HG02678 (cell line): ENCODE data around the gene BARX2.
A peak's percentile ranks its signal among the peaks of the same experiment; 100 is the strongest.

ENCODE experiments used
- ATAC-seq: cut with Tn5 transposase; IDR thresholded peaks from one replicate; pipeline ENCODE4 v1.9.1; 2021; ENCODE audit warnings: mild to moderate bottlenecking, moderate library complexity; ENCODE audit not compliant: unreplicated experiment

Gene BARX2

GRCh38 chr11:129396454-129396853 lies 20.8 kb downstream of the BARX2 start:
- ATAC-seq, result no peak

GRCh38 chr11:129402206-129403171 lies 26.8 kb downstream of the BARX2 start:
- no peak for ATAC-seq

- ATAC-seq, result no peak
Measured at GRCh38 chr11:129404731-129405130, 29.1 kb downstream of the BARX2 start.

- ATAC-seq, result no peak
Measured at GRCh38 chr11:129408865-129409444, 33.3 kb downstream of the BARX2 start.

- no peak for ATAC-seq
Measured at GRCh38 chr11:129410395-129410960, 34.8 kb downstream of the BARX2 start.

- ATAC-seq, result no peak
Measured at GRCh38 chr11:129412494-129412893, 36.8 kb downstream of the BARX2 start.

GRCh38 chr11:129414144-129414872 lies 38.7 kb downstream of the BARX2 start:
- ATAC-seq, result no peak

- ATAC-seq, result no peak
Measured at GRCh38 chr11:129416080-129416820, 40.6 kb downstream of the BARX2 start.

- ATAC-seq, result peak; percentile 7
Measured at GRCh38 chr11:129417458-129417857, 41.8 kb downstream of the BARX2 start.

GRCh38 chr11:129418039-129418438 lies 42.4 kb downstream of the BARX2 start:
- peak; percentile 85 for ATAC-seq

- ATAC-seq, result no peak
Measured at GRCh38 chr11:129419386-129419785, 43.7 kb downstream of the BARX2 start.

- no peak for ATAC-seq
Measured at GRCh38 chr11:129423426-129423825, 47.8 kb downstream of the BARX2 start.

- ATAC-seq, result no peak
Measured at GRCh38 chr11:129425214-129425613, 49.6 kb downstream of the BARX2 start.

GRCh38 chr11:129426038-129426437 lies 50.4 kb downstream of the BARX2 start:
- no peak for ATAC-seq

- ATAC-seq, result no peak
Measured at GRCh38 chr11:129426776-129427175, 51.1 kb downstream of the BARX2 start.

GRCh38 chr11:129427376-129427775 lies 51.7 kb downstream of the BARX2 start:
- no peak for ATAC-seq

GRCh38 chr11:129427816-129428406 lies 52.3 kb downstream of the BARX2 start:
- no peak for ATAC-seq

- ATAC-seq, result no peak
Measured at GRCh38 chr11:129428557-129428956, 52.9 kb downstream of the BARX2 start.

- ATAC-seq, result no peak
Measured at GRCh38 chr11:129434641-129435498, 59.2 kb downstream of the BARX2 start.
